HG03108 (cell line): ENCODE results near the gene WNT9A.
"Not testable (repeated sequence)": the region's sequence is repeated elsewhere in the genome, so short reads cannot be mapped to it uniquely, and the experiment has no call there.

Source experiments
- ATAC-seq: cut with Tn5 transposase; IDR thresholded peaks from one replicate; pipeline ENCODE4 v1.9.1; 2021; ENCODE audit warnings: moderate library complexity; ENCODE audit not compliant: unreplicated experiment

Gene WNT9A

DNA sequence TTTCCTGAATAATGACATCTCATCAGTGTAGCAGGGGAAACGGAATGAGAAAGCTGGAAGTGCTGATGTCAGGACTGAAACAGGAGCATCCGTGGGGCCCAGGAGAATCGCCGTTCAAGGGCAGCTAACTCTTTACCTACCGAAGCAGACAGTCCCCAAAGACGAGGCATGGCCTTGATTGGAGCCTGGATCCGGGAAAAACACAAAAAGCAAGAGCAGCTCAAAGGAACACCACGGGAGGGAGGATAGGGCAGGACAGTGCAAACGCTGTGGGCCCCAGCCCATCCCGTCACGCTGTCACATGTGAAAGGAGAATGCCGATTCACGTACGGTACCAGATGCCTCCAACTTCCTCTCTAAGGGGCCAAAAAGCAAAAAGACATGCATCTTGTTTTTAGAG is 34.9 kb downstream of the WNT9A start:
- no peak for ATAC-seq

DNA sequence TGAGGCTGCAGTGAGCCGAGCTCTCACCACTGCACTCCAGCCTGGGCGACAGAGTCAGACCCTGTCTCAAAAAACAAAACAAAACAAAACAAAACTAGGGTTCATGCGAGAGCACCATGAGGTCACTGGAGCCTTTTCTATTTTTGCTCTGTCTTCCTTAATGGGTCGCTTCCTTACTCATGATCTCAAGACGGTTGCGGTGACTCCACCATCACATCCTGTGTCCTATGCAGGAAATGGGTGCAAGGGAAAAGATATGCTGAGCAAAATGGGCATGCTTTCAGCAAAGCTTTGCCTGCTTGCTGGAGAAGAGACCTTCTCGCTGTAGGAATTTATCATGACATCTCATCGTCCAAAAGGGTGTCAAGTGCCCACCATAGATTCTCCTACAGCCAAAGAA is 36.4 kb downstream of the WNT9A start:
- no peak for ATAC-seq

DNA sequence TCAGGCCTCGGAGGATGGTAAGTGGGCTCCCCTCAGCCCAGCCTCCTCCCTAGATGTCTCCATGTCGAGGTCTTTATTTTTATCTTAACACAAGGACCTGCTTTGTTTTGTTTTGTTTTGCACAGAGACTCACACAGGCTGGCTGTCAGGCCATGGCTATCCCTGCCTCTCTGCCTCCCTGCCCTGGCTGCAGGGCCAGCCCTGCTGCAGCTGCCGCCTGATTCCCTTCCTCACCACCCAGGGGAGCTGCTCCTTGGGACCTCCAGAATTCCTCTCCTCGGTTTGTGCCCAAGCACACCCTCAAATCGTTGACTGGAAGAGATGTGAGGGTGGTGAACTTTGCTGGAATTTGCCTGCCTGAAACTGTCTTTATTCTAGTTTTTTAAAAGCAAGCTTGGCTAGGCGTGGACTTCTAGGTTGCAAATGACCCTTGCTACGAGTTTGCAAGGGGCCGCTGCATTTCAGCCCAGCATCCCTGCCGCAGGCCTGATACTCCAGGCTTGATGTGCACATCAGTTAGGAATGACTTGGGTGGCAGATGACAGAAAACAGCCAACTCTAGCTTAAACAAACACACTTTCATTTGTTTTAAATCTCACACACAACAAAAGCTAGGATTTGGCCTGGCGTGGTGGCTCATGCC is 37.1 kb downstream of the WNT9A start:
- no peak for ATAC-seq

DNA sequence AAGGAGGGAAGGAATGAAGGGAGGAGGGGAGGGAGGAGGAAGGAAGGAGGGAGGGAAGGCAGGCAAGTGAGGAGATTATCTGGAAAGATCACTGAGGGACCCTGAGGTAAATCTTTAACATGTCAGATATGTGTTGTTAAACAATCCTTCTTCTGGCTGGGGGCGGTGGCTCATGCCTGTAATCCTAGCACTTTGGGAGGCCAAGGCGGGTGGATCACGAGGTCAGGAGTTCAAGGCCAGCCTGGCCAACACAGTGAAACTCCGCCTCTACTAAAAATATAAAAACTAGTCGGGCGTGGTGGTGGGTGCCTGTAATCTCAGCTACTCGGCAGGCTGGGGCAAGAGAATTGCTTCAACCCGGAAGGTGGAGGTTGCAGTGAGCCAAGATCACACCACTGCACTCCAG is 37.8 kb downstream of the WNT9A start:
- not testable (repeated sequence) for ATAC-seq

DNA sequence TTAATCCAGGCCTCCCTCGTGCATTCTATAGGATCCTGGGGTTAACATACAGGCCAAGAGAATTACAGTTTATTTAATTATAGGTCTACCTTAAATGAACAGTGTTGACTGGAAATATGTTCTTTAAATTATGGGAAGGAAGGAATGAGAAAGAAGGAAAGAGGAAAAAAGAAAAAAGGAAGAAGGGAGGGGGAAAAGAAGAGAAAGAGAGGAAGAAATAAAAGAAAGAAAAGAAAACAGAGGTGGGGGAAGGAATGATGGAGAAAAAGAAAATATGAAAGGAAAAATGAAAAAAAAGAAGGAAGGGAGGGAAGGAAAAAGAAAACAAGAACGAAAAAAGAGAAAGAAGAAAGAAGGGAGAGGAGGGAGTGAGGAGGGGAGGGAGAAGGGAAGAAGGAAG is 38.5 kb downstream of the WNT9A start:
- ATAC-seq: no peak

DNA sequence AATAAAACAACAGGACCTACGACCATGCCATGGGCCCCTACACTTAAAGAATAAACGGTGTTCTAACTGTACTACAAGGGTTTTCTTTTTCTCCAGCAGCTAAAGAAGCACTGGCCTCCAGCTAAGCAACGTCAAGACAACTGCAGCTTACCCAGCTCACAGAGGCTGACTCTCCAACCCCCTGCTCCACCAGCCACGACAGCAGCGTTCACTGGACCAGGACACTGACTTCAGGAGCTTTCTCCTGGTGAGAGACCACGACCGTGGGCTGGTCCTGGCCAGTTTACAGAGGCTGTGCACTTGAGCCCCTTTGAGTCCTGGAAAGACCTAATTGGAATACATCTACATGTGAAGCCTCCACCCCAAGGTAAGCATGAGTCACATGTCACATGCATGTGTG is 39.4 kb downstream of the WNT9A start:
- no peak for ATAC-seq

DNA sequence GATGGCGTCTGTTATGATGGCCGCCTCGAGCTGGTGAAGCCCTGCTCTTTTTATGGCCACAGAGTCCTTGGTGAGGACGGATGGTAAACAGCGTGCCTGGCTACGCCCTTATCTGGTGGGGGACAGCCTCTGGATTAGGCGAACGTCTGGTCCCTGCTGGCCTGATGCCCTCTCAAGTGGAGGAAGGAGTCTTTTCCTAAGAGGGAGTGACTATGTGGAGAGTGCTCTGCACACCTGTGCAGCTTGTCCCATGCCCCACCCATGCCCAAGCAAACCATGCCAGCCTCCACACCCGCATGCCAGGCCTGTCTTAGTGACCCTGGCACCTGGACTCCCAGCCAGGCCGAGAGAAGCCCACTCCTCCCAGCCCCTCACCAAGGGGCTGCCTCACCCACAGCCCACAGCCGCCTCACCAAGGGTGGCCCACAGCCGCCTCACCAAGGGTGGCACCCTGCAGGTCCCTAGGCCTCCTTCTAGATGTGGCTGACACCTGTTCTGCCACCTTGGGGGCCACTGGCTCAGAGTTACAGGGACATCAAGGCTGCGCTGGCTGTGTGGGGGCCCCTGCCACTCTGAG is 40.2 kb downstream of the WNT9A start:
- ATAC-seq: no peak

DNA sequence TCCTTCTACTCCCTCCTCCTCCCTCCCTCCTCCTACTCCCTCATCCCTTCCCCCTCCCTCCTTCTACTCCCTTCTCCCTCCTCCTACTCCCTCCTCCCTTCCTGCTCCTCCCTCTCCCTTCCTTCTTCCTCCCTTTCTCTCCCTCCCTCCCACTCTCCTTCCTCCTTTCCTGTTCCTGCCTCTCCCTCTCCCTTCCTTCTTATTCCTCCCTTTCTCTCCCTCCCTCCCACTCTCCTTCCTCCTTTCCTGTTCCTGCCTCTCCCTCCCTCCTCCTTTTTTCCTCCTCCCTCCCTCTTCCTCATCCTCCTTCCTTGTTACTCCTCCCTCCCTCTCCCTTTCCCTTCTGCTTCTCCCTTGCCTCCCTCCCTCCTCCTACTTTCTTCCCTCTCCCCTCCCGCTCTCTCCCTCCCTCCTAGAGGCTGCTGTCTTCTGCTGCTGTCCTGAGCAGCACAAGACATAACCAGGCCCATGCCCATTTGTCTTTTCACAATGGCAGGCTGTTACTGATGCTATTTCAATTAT is 41.1 kb downstream of the WNT9A start:
- no peak for ATAC-seq

DNA sequence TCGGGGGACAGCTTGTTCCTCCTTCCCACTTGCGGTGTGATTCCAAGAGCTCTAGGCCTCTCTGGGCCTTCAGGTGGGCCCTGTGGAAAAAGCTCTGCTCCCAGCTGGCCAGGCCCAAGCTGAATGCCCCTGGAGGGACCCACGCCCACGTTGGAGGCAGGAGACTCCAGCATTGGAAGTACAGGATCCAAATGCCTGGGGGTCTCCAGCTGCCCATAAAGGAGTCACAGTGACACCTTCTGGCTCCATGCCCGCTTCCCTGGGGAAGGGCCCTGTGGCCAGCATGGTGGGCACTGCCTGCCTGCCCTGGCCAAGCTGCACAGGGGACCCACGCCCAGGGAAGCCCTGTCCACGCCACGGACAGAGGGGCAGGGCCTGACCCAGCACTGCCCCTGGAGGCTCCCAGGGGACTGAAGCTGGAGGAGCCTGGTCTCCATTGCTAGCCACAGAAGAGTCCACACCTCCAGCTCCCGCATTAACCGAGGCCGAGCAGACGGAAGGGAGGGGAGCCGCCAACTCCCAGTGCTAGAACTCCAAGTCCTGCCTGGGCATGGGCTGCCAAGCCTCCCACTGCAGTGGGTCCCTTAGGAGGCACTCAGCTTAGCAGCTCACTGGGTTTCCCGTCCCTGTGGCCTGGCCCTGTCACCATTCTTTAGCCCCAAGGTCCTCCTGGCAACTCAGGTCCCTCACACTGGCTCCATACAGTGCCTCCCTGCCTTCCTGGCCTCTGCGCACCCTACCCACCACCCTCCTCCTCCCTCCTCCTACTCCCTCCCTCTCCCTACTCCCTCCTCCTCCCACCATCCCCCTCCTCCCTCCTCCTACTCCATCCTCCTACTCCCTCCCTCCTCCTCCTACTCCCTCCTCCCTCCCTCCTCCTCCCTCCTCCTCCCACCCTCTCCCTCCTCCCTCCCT is 41.9 kb downstream of the WNT9A start:
- no peak for ATAC-seq

DNA sequence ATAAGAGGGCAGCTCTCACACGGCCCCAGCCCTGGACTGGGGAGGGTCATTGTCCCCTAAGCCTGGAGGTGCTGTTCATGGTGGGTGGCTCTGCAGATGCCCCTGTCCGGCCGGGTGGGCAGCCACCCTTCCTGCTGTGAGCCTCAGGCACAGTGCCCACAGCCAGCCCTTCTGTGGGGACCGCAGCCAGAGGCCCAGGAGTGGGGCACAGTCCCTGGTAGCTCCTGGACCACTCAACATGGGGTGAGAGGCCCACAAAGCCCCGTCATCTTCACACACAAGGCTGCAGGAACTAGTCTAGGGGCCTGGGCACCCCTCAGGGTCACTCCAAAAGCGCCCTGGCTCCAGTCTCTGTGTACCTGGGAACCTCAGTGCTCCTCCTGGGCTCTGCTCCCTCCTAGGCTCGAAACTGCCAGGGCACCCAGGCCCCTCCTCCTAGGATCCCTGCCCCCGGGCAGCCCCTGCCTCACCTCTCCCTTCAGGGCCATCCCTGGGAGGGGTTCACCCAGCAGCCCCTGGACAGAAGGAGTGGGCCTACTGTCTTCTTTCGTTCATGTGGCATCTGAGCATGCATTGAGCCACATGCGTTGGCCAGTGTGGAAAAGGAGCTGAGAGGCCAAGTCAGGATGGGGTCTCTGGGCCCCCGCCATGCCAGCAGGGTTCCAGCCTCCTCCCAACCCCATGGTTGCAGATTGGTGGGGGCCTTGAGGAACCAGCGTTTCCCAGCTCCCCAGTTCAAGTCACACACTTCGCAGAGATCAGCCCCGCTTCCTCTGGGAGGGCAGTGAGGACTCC is 43.0 kb downstream of the WNT9A start:
- ATAC-seq: no peak

DNA sequence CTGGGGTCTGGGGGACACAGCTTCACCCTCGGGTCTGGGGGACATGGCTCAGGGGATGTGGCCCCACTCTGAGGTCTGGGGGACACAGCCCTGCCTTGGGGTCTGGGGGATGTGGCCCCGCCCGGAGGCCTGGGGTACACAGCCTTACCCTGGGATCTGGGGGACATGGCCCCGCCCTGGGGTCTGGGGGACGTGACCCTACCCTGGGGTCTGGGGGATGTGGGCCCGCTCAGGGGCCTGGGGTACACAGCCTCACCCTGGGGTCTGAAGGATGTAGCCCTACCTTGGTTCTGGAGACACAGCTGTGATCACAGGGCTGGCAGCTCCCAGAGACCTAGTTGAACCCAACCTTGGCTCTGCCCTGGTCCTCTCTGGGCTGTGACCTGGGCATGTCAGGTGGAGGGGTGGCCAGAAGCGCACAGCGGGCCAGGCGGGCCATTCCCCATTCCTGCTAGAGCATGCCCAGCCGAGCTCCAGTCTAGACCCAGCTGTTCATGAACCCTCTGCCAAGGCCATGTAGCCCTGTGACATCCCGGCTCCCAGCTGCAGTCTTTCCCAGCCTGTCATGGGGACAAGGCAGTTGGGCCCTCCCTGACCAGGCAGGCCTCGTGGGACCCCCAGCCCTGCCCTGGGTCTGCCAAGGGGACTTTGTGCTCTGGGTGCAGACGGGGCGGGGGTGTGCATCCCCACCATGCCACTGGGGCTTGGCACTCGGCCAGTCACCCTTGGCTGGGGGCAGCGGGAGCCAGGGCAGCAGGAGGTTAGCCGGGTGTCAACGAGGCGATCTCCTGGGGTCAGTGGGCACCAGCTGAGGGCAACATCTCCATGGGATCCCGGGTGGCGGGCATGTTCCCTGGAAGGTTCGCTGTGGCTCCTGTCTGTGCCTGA is 43.9 kb downstream of the WNT9A start:
- ATAC-seq: no peak

DNA sequence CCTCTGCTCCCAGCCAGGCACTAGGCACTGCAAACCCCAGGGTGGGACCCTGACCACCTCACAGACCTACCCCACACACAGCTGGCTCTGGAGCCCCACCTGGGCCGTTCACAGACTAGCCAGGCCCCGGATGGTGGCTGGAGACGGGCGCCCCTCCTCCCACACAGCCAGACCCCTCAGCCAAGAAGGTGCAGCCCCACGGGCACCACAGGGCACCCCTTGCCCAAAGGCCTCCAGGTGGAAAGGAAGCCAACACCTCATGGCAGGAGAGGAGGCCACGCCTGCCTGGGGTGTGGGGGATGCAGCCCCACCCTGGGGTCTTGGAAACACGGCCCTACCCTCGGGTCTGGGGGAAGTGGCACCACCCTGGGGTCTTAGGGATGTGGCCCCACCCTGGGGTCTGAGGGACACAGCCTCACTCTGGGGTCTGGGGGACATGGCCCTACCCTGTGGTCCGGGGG is 44.6 kb downstream of the WNT9A start:
- ATAC-seq: no peak

DNA sequence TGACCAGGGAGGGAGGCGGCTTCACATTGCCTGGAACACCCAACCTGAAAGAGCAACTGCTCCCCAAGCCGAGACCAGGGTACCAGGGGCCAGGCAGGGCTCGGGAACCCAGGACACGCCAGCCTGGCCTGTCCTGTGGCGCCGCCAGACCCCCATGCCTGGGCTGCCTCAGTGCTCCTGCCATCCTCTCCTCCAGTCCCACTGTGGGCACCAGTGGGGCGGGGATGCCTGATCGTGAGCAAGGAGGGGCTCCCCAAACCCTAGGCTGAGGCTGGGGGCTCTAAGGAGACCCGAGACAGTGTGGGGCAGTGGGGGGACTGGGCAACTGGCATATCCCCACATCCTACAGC is 45.1 kb downstream of the WNT9A start:
- ATAC-seq: no peak

DNA sequence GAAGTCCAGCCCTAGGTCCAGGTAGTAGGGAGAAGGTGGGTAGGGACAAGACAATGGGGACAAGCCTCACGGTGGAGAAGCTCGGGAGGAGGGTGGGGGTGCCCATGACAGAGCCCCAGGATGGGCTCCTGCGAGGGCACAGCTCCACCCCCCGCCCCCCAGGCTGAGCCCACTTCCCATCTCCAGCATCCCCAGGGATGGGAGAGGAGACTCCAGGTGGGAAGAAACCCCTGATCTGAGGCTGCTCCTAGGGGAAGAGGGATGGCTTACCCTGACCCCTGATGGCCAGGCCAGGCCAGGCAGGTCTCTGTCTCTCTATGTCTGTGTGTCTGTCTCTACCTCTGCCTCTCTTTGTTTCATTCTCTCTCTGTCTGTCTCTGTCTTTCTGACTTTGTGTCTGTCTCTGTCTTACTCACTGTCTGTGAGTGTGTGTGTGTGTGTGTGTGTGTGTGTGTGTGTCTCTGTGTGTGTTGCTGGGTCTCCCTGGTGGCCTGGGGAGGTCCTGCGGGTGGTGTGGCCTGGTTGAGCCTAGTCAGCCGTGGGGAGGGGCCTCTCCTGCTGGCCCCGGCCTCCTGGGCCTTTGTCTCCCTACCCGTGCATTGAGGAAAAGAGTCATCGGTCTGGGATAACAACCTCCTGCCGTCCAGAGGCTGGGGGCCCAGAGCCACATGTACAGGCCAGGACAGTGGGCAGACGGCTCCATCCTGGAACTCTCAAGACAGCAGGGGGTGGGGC is 45.7 kb downstream of the WNT9A start:
- no peak for ATAC-seq

DNA sequence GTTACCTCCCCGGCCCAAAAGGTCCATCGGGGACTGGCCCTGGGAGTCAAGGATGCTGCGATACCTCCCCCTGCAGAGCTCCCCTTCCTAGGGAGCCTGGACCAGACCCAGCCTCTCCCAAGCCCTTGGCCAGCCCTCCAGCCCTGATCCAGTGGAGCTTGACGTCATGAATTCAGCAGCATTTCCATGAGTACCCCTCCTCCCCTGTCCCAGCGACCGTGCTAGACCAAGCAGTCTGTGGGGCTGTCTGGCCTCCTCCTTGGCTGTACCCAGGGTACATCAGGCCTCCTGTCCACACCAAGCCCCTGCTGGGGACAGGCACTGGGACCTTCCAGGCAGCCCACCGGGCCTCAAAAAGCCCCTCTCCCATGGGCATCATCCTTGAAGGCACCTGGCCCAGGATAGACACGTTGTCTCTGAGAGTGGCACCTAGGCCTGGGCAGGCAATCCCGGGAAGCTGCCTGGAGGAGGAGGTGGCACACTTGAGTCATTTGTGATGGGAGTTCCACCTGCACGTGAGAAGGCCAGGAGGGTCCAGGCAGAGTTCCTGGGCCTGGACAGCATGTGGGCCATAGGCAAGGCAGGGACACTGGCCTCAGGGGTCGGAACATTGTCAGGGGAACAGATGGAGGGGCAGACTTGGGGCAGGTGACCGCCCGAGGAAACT is 46.4 kb downstream of the WNT9A start:
- no peak for ATAC-seq

DNA sequence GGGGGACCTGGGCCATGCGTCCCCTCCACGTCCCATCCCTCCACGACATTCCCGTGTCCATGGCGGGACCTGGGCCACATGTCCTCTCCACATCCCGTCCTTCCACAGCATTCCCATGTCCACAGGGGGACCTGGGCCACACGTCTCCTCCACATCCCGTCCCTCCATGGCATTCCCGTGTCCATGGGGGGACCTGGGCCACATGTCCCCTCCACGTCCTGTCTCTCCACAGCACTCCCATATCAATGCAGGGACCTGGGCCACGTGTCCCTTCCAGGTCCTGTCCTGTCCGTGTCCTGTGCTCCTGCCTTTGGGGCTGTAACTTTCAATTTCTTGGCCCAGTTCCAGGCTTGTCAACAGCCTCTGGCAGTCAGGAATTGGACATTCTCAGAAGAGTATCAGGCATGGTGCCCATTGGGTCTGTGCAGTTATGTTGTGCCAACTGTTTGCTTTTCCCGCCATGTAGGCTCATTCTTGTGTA is 47.1 kb downstream of the WNT9A start:
- no peak for ATAC-seq

DNA sequence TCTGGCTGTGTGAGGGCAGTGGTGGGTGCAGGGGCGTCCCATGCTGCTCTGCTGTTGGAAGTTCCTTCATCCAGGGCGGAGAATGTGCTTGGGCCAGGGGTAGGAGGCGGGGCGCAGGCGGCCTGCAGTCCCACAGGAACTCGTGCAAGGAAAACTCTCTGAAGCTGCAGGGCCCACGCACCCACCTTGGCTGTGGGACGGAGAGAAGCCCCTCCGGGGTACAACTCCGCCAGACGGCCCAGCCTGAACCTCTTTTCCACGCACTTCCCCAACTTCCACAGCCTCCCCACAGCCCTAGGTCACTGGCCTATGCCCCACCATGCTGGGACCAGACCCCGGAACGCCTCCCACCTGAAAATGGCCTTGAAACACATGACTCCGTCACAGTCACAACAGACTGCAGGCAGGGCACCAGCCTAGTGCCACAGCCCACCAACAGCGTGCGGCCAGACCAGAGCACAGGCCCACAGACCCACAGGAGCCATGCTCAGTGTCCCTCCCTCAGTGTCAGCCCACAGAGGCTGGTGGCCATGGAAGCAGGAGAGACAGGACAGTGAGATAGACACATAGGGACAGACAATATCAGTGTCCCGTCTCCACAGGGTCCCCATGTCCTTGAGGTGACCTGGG is 47.8 kb downstream of the WNT9A start:
- no peak for ATAC-seq

DNA sequence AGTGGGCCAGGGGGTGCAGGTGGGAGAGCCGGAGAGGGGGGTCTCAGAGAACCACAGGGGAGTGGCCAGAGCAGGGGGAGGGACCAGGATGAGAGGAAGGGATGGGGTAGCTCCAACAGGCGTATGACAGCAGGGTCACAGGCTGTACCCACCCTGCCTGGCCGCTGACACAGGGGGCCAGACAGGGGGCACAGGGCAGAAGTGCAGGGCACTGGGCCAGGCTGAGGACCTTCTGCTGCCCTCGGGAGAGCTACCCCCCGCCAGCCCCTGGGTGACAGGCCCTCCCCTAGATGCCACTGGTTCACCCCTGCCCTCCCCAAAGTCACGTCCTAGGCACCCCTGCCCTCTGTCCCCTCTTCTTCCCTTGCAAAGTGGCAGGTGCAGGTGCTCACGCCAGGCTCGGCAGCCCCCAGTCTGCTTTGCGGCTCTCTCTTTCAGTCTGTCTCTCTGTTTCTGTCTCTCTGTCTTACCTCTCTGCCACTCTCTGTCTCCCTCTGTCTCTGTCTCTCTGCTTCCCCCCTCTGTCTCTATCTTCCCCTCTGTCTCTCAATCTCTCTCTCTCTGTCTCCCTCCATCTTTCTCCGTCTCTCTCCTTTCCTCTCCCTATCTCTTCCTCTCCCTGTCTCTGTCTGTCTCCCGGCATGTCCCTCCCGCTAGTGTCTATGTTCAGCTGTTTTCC is 48.5 kb downstream of the WNT9A start:
- no peak for ATAC-seq
